SK-N-SH (cell line): ENCODE data around the gene AMACR.

Source experiments
- CTCF ChIP-seq: fragments of 200-600 bp; sonication (generic); IDR thresholded peaks from 2 replicates; pipeline ENCODE4 v1.6.1; 2017; ENCODE audit warnings: antibody characterized with exemption, mild to moderate bottlenecking, moderate library complexity
- EZH2phosphoT487 ChIP-seq: fragments of 200-600 bp; sonication (generic); IDR thresholded peaks from 2 replicates; pipeline ENCODE4 v1.6.1; 2017; ENCODE audit warnings: low read depth, mixed run types, mild to moderate bottlenecking, antibody characterized with exemption, moderate library complexity, borderline replicate concordance
- FOXJ3 ChIP-seq: sonication (generic); formaldehyde crosslinking; IDR thresholded peaks from 2 replicates; pipeline ENCODE4 v1.5.1; 2020; ENCODE audit warnings: mild to moderate bottlenecking, missing genetic modification reagents
- FOXM1 ChIP-seq: IDR thresholded peaks from 2 replicates; pipeline ENCODE4 v1.4.0; 2012; ENCODE audit warnings: low read depth, mild to moderate bottlenecking
- MXI1 ChIP-seq: IDR thresholded peaks from 2 replicates; pipeline ENCODE4 v1.6.1; 2012; ENCODE audit warnings: mild to moderate bottlenecking, low read depth, low read length, improper control_type of control experiment
- PBX3 ChIP-seq: IDR thresholded peaks from 2 replicates; pipeline ENCODE4; 2012
- POLR2AphosphoS5 ChIP-seq: IDR thresholded peaks from 2 replicates; pipeline ENCODE4 v1.6.1; 2012; ENCODE audit warnings: low read depth, low read length
- REST ChIP-seq: IDR thresholded peaks from 2 replicates; pipeline ENCODE4 v1.6.1; 2012; ENCODE audit warnings: mild to moderate bottlenecking, low read depth, low read length, moderate library complexity
- SMC3 ChIP-seq: IDR thresholded peaks from 2 replicates; pipeline ENCODE4 v1.6.1; 2012; ENCODE audit warnings: low read depth, low read length, improper control_type of control experiment
- TAF1 ChIP-seq: IDR thresholded peaks from 2 replicates; pipeline ENCODE4 v1.6.1; 2012; ENCODE audit warnings: low read depth, mild to moderate bottlenecking, low read length, moderate library complexity, borderline replicate concordance
- TEAD4 ChIP-seq: IDR thresholded peaks from 2 replicates; pipeline ENCODE4 v1.4.0; 2012; ENCODE audit warnings: mild to moderate bottlenecking, borderline replicate concordance; ENCODE audit not compliant: insufficient read depth
- USF1 ChIP-seq: IDR thresholded peaks from 2 replicates; pipeline ENCODE4 v1.4.0; 2012; ENCODE audit warnings: low read depth, borderline replicate concordance
- USF2 ChIP-seq: fragments of 150-350 bp; IDR thresholded peaks from 2 replicates; pipeline ENCODE4 v1.6.1; 2017; ENCODE audit warnings: antibody characterized with exemption, low read length, low read depth, borderline replicate concordance

- TF ChIP-seq POLR2AphosphoS5 (no peak), USF1 (no peak), TAF1 (no peak), PBX3 (no peak), CTCF (no peak), MXI1 (no peak), USF2 (no peak), FOXJ3 (CRISPR knock-in tag) (no peak), TEAD4 (no peak), REST (no peak), EZH2phosphoT487 (no peak), SMC3 (no peak), FOXM1 (no peak)
Observed at GRCh38 chr5:33939556-33940262, 68.1 kb downstream of the AMACR start.
